ENCODE measurements around the gene RRP1.

RRP1 gene

GRCh38 chr21:43803558-43804300, 14.4 kb downstream of the RRP1 start:
- Histone ChIP-seq H3K9me2 (ENCODE audit: low read depth, low read length) (no peaks in the 10 kb centered on the region), H4K20me1 (ENCODE audit: insufficient read depth, low read length) (no peaks in the 10 kb centered on the region), H3K4me2 (ENCODE audit: low read length) (no peak overlapping the region), H2AFZ (ENCODE audit: low read length) (no peak overlapping the region), H3K27ac (ENCODE audit: low read depth, low read length, poor library complexity, severe bottlenecking) (peak overlapping the region; percentile 99), H3K27me3 (ENCODE audit: insufficient read depth, low read length) (no peaks in the 10 kb centered on the region), H3K9ac (ENCODE audit: low read length) (no peak overlapping the region), H3K4me3 (ENCODE audit: low read depth, low read length, poor library complexity, severe bottlenecking) (no peak overlapping the region), H3K79me2 (ENCODE audit: insufficient read depth, low read length) (no peaks in the 10 kb centered on the region), H3F3A (ENCODE audit: insufficient read depth, low read length) (0 out of 2 replicates have a peak, but pooled peaks cover 3% of the 10 kb centered on the region), H3K4me1 (ENCODE audit: insufficient read depth, low read length, severe bottlenecking) (peaks cover 51% of the 10 kb centered on the region), H3K36me3 (ENCODE audit: insufficient read depth, low read length) (peaks cover 71% of the 10 kb centered on the region), H3K9me3 (ENCODE audit: low read length) (no peaks in the 10 kb centered on the region)
- TF ChIP-seq EZH2 (IDR thresholded peaks at IDR 0.05; ENCODE audit: borderline replicate concordance, low read length) (no peak), CTCF (IDR thresholded peaks at IDR 0.05; ENCODE audit: low read length) (no peak)

GRCh38 chr21:43805275-43805800, 16.0 kb downstream of the RRP1 start:
- Histone ChIP-seq H3K9me3 (ENCODE audit: low read length) (no peaks in the 10 kb centered on the region), H3K27ac (ENCODE audit: low read depth, low read length, poor library complexity, severe bottlenecking) (peak overlapping the region; percentile 99), H3K36me3 (ENCODE audit: insufficient read depth, low read length) (peaks cover 55% of the 10 kb centered on the region), H3K27me3 (ENCODE audit: insufficient read depth, low read length) (no peaks in the 10 kb centered on the region), H3K79me2 (ENCODE audit: insufficient read depth, low read length) (no peaks in the 10 kb centered on the region), H3K4me3 (ENCODE audit: low read depth, low read length, poor library complexity, severe bottlenecking) (peak overlapping the region; percentile 66), H3F3A (ENCODE audit: insufficient read depth, low read length) (no peaks in the 10 kb centered on the region), H3K9me2 (ENCODE audit: low read depth, low read length) (no peaks in the 10 kb centered on the region), H3K9ac (ENCODE audit: low read length) (peak overlapping the region; percentile 89), H3K4me2 (ENCODE audit: low read length) (peak overlapping the region; percentile 88), H3K4me1 (ENCODE audit: insufficient read depth, low read length, severe bottlenecking) (peaks cover 67% of the 10 kb centered on the region), H2AFZ (ENCODE audit: low read length) (no peak overlapping the region), H4K20me1 (ENCODE audit: insufficient read depth, low read length) (no peaks in the 10 kb centered on the region)
- TF ChIP-seq CTCF (IDR thresholded peaks at IDR 0.05; ENCODE audit: low read length) (no peak), EZH2 (IDR thresholded peaks at IDR 0.05; ENCODE audit: borderline replicate concordance, low read length) (no peak)

GRCh38 chr21:43806017-43806710, 16.8 kb downstream of the RRP1 start:
- peaks cover 47% of the 10 kb centered on the region for H3K36me3 ChIP-seq (ENCODE audit: insufficient read depth, low read length)
- H3K27me3 ChIP-seq (ENCODE audit: insufficient read depth, low read length): no peaks in the 10 kb centered on the region
- peaks cover 75% of the 10 kb centered on the region for H3K4me1 ChIP-seq (ENCODE audit: insufficient read depth, low read length, severe bottlenecking)
- no peaks in the 10 kb centered on the region for H3K9me3 ChIP-seq (ENCODE audit: low read length)
- no peak overlapping the region for H2AFZ ChIP-seq (ENCODE audit: low read length)
- H3K9me2 ChIP-seq (ENCODE audit: low read depth, low read length): no peaks in the 10 kb centered on the region
- H3K4me2 ChIP-seq (ENCODE audit: low read length): peak overlapping the region; percentile 88
- no peaks in the 10 kb centered on the region for H3K79me2 ChIP-seq (ENCODE audit: insufficient read depth, low read length)
- H3K4me3 ChIP-seq (ENCODE audit: low read depth, low read length, poor library complexity, severe bottlenecking): peak overlapping the region; percentile 66
- peak overlapping the region; percentile 99 for H3K27ac ChIP-seq (ENCODE audit: low read depth, low read length, poor library complexity, severe bottlenecking)
- H3F3A ChIP-seq (ENCODE audit: insufficient read depth, low read length): no peaks in the 10 kb centered on the region
- TF ChIP-seq CTCF (IDR thresholded peaks at IDR 0.05; ENCODE audit: low read length) (no peak), EZH2 (IDR thresholded peaks at IDR 0.05; ENCODE audit: borderline replicate concordance, low read length) (no peak)
- no peaks in the 10 kb centered on the region for H4K20me1 ChIP-seq (ENCODE audit: insufficient read depth, low read length)
- H3K9ac ChIP-seq (ENCODE audit: low read length): peak overlapping the region; percentile 89

All from OCI-LY1 (cell line).